Measurements from ENCODE around the gene BSDC1.

The BSDC1 gene

GRCh38 chr1:32321712-32322291 lies 72.4 kb downstream of the BSDC1 start:
- Histone ChIP-seq H2AFZ (ENCODE audit: insufficient read depth, low read length, poor library complexity) (no peak overlapping the region), H4K8ac (ENCODE audit: low read depth, low read length) (no peak overlapping the region), H3K27me3 (ENCODE audit: insufficient read depth, low read length) (no peaks in the 10 kb centered on the region), H3K27ac (ENCODE audit: low read depth, low read length) (no peak overlapping the region), H3K9me3 (ENCODE audit: insufficient read depth, low read depth, low read length) (no peaks in the 10 kb centered on the region), H3K18ac (ENCODE audit: low read length) (no peak overlapping the region), H2BK12ac (ENCODE audit: low read length) (no peak overlapping the region), H3K4me1 (ENCODE audit: control insufficient read depth in 1 of 2, insufficient read depth in 2 of 2, low read length in 2 of 2) (no peaks in the 10 kb centered on the region), H3K79me1 (ENCODE audit: low read length) (no peaks in the 10 kb centered on the region), H2BK120ac (ENCODE audit: insufficient read depth, low read length, poor library complexity) (no peak overlapping the region), H3K36me3 (ENCODE audit: control insufficient read depth in 1 of 2, insufficient read depth in 2 of 2, low read length in 2 of 2) (peaks cover 14 to 26% of the 10 kb centered on the region in 2 experiments), H2BK5ac (ENCODE audit: low read depth, low read length, poor library complexity) (no peak overlapping the region), H3K4me2 (ENCODE audit: low read length) (no peak overlapping the region), H3K9ac (ENCODE audit: low read length) (no peak overlapping the region), H4K91ac (ENCODE audit: low read depth, low read length) (no peak overlapping the region), H4K12ac (ENCODE audit: low read depth, low read length) (no peak overlapping the region), H3K14ac (ENCODE audit: low read length) (no peak overlapping the region), H3K4me3 (ENCODE audit: low read depth, low read length) (no peak overlapping the region), H3K23ac (ENCODE audit: low read length) (no peak overlapping the region), H3K4ac (ENCODE audit: low read depth, low read length) (no peak overlapping the region), H2AK5ac (ENCODE audit: low read length) (no peak overlapping the region), H3K79me2 (ENCODE audit: control insufficient read depth, insufficient read depth, low read length, poor library complexity) (no peaks in the 10 kb centered on the region)
- DNase-seq = no peak
- WGBS (ENCODE audit: extremely low coverage, insufficient coverage, insufficient read length) = no CpG with 5 or more reads among the region's 5 CpGs

- H3K23ac ChIP-seq (ENCODE audit: low read length) = no peak overlapping the region
- H2AK5ac ChIP-seq (ENCODE audit: low read length) = no peak overlapping the region
- no peak overlapping the region for H4K12ac ChIP-seq (ENCODE audit: low read depth, low read length)
- H2AFZ ChIP-seq (ENCODE audit: insufficient read depth, low read length, poor library complexity) = no peak overlapping the region
- H3K27ac ChIP-seq (ENCODE audit: low read depth, low read length) = no peak overlapping the region
- H3K4me2 ChIP-seq (ENCODE audit: low read length) = no peak overlapping the region
- H3K27me3 ChIP-seq (ENCODE audit: insufficient read depth, low read length) = no peaks in the 10 kb centered on the region
- H2BK120ac ChIP-seq (ENCODE audit: insufficient read depth, low read length, poor library complexity) = no peak overlapping the region
- WGBS (ENCODE audit: extremely low coverage, insufficient coverage, insufficient read length) = no CpG with 5 or more reads among the region's 10 CpGs
- no peak overlapping the region for H3K9ac ChIP-seq (ENCODE audit: low read length)
- peaks cover 13 to 23% of the 10 kb centered on the region in 2 experiments for H3K36me3 ChIP-seq (ENCODE audit: control insufficient read depth in 1 of 2, insufficient read depth in 2 of 2, low read length in 2 of 2)
- no peak overlapping the region for H2BK12ac ChIP-seq (ENCODE audit: low read length)
- no peak overlapping the region for H3K4ac ChIP-seq (ENCODE audit: low read depth, low read length)
- H3K18ac ChIP-seq (ENCODE audit: low read length) = no peak overlapping the region
- H3K79me2 ChIP-seq (ENCODE audit: control insufficient read depth, insufficient read depth, low read length, poor library complexity) = no peaks in the 10 kb centered on the region
- H4K8ac ChIP-seq (ENCODE audit: low read depth, low read length) = no peak overlapping the region
- no peak overlapping the region for H2BK5ac ChIP-seq (ENCODE audit: low read depth, low read length, poor library complexity)
- no peak overlapping the region for H4K91ac ChIP-seq (ENCODE audit: low read depth, low read length)
- no peak overlapping the region for H3K4me3 ChIP-seq (ENCODE audit: low read depth, low read length)
- H3K9me3 ChIP-seq (ENCODE audit: insufficient read depth, low read depth, low read length) = no peaks in the 10 kb centered on the region
- no peaks in the 10 kb centered on the region for H3K4me1 ChIP-seq (ENCODE audit: control insufficient read depth in 1 of 2, insufficient read depth in 2 of 2, low read length in 2 of 2)
- H3K79me1 ChIP-seq (ENCODE audit: low read length) = no peaks in the 10 kb centered on the region
- DNase-seq = no peak
- H3K14ac ChIP-seq (ENCODE audit: low read length) = no peak overlapping the region
These were observed 75.9 kb downstream of the BSDC1 start for GRCh38 chr1:32318127-32318869.

GRCh38 chr1:32316903-32317277 lies 77.4 kb downstream of the BSDC1 start:
- Histone ChIP-seq H3K9me3 (ENCODE audit: insufficient read depth, low read depth, low read length) (no peaks in the 10 kb centered on the region), H3K27me3 (ENCODE audit: insufficient read depth, low read length) (no peaks in the 10 kb centered on the region), H3K4me3 (ENCODE audit: low read depth, low read length) (no peak overlapping the region), H4K12ac (ENCODE audit: low read depth, low read length) (no peak overlapping the region), H3K4ac (ENCODE audit: low read depth, low read length) (no peak overlapping the region), H3K4me1 (ENCODE audit: control insufficient read depth in 1 of 2, insufficient read depth in 2 of 2, low read length in 2 of 2) (no peaks in the 10 kb centered on the region), H2BK120ac (ENCODE audit: insufficient read depth, low read length, poor library complexity) (no peak overlapping the region), H2AFZ (ENCODE audit: insufficient read depth, low read length, poor library complexity) (no peak overlapping the region), H3K79me2 (ENCODE audit: control insufficient read depth, insufficient read depth, low read length, poor library complexity) (no peaks in the 10 kb centered on the region), H3K36me3 (ENCODE audit: control insufficient read depth in 1 of 2, insufficient read depth in 2 of 2, low read length in 2 of 2) (peaks cover 13 to 22% of the 10 kb centered on the region in 2 experiments), H3K9ac (ENCODE audit: low read length) (no peak overlapping the region), H2BK5ac (ENCODE audit: low read depth, low read length, poor library complexity) (no peak overlapping the region), H2AK5ac (ENCODE audit: low read length) (no peak overlapping the region), H4K8ac (ENCODE audit: low read depth, low read length) (no peak overlapping the region), H3K27ac (ENCODE audit: low read depth, low read length) (no peak overlapping the region), H3K18ac (ENCODE audit: low read length) (no peak overlapping the region), H3K14ac (ENCODE audit: low read length) (no peak overlapping the region), H4K91ac (ENCODE audit: low read depth, low read length) (no peak overlapping the region), H3K79me1 (ENCODE audit: low read length) (no peaks in the 10 kb centered on the region), H3K23ac (ENCODE audit: low read length) (no peak overlapping the region), H2BK12ac (ENCODE audit: low read length) (no peak overlapping the region), H3K4me2 (ENCODE audit: low read length) (no peak overlapping the region)
- WGBS (ENCODE audit: extremely low coverage, insufficient coverage, insufficient read length) = no CpG with 5 or more reads among the region's 3 CpGs
- no peak for DNase-seq

All from trophoblast cell (in vitro differentiated cells and primary cell).